Activated T-helper 9 cell treated with anti-CD3 and anti-CD28 coated beads, Interleukin-2, amount 50 U/mL, for 16 hours (primary cell): ENCODE results near the gene PPARA.
A peak's percentile ranks its signal among the peaks of the same experiment; 100 is the strongest.

Experiments
- DNase-seq: peaks from one replicate; pipeline ENCODE4 v3.0.0-alpha.2; 2020; ENCODE audit warnings: low read depth

PPARA gene

GRCh38 chr22:46145361-46145851, 4.9 kb upstream of the PPARA start:
- no peak for DNase-seq

- DNase-seq = no peak
These were observed 4.4 kb upstream of the PPARA start for GRCh38 chr22:46145896-46146295.

DNA sequence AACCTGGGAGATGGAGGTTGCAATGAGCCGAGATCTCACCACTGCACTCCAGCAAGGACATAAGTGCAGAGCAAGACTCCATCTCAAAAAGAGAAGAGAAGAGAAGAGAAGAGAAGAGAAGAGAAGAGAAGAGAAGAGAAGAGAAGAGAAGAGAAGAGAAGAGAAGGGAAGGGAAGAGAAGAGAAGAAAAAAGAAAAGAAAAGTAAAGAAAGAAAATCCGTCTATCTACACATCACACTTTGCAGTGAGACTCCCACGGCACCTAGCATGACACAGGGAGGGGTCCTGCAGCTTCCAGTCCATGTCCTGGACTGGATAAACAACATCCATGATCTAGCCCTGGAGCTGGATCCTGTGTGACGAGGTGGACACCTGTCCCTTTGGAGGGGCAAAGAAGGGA, 4.0 kb upstream of the PPARA start:
- DNase-seq = no peak

GRCh38 chr22:46147061-46147460, 3.3 kb upstream of the PPARA start:
- no peak for DNase-seq

DNA sequence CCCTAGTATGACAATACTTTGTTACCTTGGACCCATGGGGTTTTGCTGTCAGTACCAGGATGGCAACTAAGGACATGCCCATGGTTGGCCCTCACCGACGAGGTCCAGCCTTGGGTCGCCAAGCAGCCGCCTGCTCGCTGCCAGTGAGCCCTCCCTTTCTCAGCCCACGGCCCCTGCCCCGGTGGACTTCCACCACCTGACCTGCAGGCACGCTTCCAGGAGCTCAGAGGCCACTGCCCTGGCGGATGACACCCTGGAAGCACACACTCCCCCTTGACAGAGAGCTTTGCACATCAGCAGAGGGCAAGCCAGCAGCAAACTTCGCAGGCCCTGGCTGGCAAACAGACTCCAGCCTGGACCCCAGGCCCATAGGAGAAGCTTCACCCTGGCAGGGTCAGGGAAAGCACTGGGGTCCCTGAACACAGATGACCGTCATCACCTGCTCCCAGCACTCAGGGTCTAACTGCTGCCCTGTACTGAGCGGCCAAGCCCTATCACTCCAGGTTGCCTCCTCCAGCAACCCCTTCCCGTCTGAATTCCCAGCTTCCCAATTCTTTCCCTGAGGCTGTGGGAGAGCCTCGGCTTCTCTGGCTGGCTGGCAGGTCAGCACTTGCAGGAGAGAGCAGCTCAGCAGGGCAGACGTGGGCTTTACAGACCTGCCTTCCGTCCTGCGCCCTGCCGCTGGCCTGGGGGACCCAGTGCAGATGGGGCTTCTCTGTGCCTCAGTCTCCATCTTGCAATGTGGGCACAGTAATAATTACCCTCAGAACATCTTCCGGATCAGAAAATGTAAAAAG, 2.7 kb upstream of the PPARA start:
- DNase-seq = no peak

DNA sequence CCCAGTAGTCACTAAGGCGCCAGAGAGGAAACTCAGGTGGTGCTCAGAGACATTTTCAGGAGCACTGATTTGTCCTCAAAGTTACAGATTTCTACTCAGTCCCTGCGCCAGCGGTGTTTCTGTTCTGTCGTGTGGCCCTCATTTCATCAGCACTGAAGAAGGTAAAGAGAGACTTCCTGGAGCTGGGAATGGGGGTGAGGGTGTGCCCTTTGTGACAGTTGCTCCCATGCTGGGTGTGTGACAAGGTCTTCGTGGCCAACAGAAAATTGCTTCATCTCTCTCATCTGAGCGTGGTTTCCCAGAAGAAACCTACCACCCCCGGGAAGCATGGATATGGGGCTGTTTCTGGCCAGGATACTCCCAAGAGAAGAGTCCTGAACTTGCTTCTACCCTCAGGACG, 2.0 kb upstream of the PPARA start:
- DNase-seq = no peak

DNA sequence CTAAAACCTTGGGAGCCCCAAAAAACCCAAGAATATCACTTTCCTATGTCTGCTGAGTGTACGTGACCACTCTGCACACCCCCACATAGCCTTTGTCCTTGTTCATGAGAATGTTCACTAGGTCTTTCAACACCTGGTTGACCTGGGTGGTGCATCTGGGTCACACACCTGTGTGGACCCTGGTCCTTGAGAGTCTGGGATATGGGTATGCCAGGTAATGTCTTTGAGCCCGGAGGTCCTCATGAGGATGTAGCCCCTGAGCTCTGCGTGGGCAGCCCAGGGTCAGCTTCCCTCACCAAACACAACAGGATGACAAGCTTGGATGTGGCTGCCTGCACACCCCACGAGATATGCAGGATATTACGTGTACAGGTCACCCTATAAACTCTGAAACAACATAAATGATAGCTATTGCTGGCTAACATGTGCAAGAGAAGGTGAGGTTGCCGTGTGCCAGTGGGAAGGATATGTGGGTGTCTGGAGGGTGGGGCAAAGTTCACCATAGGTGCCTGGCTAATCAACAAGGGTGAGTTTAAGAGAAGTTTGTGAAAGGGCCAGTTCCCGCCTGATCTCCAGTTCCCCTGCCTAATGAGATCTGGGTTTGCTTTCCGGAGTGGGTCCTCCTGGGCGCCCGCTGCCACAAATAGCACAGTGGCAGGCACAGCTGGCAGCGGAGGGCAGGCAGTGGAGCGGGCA, 1.4 kb upstream of the PPARA start:
- no peak for DNase-seq

GRCh38 chr22:46149512-46150033, 753 bp upstream of the PPARA start:
- peak; percentile 16 for DNase-seq

DNA sequence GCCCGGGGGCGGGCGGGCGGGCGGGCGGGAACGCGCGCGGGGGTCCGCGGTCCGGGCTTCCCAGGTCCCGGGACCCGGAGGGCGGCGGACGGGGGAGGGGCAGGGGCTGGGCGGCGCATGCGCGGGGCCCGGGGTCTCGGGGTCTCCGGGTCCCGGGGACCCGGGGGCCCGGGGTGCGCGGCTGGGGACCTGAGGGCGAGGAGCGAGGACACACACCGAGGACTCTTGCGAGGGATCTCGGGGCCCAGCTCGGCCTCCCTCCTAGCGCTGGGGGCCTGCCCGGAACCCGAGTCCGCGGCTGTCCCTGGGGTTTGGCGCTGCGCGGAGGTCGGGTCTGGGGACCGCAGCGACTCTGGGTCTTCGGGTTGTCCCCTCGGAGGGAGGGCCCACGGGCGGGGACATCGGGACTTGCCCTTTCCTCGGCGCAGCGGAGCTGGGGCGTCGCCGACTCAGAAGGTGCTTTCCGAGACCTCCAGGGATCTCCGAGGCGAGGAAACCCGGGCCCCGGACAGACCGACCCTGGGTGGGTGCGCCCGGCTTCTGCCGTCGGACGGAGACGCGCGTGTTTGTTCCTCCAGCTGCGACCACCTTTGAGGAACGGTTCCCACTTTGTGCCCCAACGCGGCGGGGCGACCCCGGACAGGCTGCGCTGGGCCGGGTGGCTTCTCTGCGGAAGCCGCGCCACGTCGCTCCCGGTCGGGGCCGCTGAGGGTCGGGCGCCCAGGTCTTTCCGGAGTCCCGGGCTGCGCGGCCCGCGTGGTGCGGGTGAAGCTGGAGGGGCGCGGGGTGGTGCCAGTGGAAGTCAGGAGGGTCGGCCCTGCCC, 540 bp downstream of the PPARA start:
- peak; percentile 54 for DNase-seq

DNA sequence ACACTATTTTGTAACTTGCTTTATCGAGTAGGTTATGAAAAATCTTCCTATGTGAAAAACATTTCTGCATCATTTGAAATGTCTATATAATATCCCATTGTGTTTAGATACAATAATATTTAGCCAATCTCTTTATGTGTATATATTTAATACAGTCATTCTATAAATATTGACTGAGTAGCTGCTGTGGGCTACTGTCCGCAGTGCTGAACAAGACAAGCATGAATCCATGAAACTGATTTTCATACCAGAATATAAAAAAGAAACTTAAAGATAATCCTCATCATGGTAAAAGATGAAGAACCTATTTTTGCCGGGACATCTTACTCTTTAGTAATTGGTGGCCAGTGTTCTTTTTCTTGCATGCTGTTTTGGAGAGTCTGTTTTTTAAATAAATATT, 3.6 kb downstream of the PPARA start:
- no peak for DNase-seq

DNA sequence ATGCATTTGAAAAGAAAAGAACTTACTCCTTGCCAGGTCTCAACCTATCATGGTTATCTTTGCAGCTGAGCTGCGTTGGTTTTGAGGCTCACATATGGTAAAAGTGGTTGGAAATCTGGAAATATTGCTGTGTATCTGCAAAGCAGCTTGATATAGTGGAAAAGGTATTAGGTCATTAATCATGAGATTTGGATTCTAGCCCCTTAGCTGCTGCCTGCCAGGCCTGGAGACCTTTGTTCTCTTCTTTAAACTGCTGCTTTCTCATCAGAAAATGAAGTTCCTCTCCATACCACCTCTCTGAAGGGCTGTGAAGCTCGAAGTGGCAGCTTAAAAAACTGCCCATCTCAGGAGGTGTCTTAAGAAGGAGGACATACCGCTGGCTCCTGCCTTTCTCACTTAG, 5.7 kb downstream of the PPARA start:
- DNase-seq = no peak

DNA sequence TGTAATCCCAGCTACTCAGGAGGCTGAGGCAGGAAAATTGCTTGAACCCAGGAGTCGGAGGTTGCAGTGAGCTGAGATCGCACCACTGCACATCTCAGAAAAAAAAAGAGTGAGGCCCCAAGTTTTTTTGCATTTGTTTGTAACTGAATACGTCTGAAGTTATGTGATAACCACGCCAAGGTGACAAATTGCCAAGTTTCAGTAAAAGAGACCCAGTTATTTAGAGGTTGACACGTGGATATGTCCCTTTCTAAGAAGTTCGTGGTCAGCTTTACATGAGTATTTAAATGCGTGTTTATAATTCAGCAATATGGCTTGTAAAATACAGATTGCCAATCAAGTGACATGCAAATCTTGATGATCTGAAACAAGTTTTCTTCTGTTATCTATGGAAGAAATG, 8.0 kb downstream of the PPARA start:
- no peak for DNase-seq

- DNase-seq = no peak
These were observed 8.9 kb downstream of the PPARA start for GRCh38 chr22:46159212-46159611.

- no peak for DNase-seq
These were observed 9.5 kb downstream of the PPARA start for GRCh38 chr22:46159777-46160176.

DNA sequence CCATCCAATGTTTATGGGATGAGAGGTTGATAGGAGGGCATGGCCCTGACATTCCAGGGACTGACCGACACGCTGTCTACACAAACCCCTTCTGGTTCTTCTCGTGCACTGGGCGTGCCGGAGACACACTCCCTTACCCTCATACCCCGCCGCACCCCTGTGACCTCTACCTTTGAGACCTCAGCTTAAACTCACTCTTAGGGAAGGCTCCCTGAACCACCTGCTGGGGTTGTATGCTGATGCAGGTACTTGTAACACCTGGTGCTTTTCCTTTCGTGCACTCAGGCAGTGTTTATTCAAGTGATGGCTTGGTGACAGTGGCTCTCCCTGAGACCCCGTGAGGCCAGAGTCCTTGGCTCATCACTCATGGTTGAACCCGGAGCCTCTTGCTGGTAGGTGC, 12.0 kb downstream of the PPARA start:
- DNase-seq = no peak

- no peak for DNase-seq
These were observed 12.6 kb downstream of the PPARA start for GRCh38 chr22:46162771-46163556.

- no peak for DNase-seq
These were observed 13.2 kb downstream of the PPARA start for GRCh38 chr22:46163557-46163888.

GRCh38 chr22:46165977-46166376, 15.7 kb downstream of the PPARA start:
- DNase-seq = no peak

DNA sequence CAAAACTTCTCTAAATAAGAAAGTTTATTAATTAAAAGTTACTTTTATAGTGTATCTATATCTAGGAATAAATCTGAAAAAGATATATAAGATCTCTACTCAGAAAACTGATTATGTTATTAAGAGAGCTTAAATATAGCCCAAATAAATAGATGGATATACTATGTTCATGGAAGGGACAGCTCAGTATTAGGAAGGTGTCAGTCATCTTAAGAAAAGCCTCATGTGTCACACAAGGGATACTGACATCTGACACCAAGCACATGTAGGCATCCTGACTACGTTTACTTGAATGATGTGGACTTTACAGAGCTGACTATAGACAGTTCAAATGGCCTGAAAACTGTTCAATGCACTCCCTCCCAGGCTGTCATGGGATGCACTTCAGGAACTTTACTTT, 19.3 kb downstream of the PPARA start:
- no peak for DNase-seq

GRCh38 chr22:46171940-46172339, 21.6 kb downstream of the PPARA start:
- DNase-seq = no peak

DNA sequence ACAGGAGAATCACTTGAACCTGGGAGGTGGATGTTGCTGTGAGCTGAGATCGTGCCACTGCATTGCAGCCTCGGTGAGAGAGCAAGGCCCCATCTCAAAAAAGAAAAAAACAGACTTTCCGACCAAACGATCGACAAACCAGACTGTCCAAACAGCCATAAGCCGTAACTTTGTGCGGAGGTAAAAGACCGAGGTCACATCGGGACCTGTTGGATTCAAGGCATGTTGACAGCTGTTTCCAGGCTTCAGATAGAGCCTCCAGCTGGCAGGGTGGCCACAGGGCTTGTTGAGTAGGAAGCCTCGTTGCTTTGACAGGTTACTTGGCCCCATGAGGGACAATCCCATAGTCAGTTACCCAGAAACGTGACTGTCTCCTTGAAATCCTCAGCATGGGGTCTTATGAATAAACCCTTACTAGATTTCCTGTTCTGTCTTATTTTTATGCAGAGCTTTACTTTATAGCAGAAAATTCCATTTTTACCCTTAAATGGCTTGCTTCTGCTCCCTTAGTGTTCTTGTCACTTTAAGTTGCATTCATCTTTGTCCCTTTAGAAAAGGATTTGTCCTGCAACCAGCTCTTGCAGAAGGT, 22.3 kb downstream of the PPARA start:
- DNase-seq = no peak
